B cell (primary cell): ENCODE measurements around the gene SP9. TPM values are rescaled to one million over a fixed set of nuclear protein-coding genes. Genes with fewer than 3 reads are reported as not detected.

ENCODE experiments used
- ATAC-seq: fragments of 200-7000 bp; cut with Tn5 transposase; one replicate; pipeline ENCODE4 v1.10.0; 2021; ENCODE audit warnings: low read depth, mild to moderate bottlenecking, moderate number of reproducible peaks, moderate library complexity
- CTCF ChIA-PET: fragments of 350-600 bp; sonication (Branson Sonifier 250); formaldehyde crosslinking; loops from one replicate; lab custom pipeline; 2021; ENCODE audit warnings: antibody characterized with exemption, inconsistent platforms; lab: Charles Lee
- POLR2A ChIA-PET: fragments of 350-600 bp; sonication (Branson Sonifier 250); formaldehyde crosslinking; loops from one replicate; lab custom pipeline; 2021; ENCODE audit warnings: antibody characterized with exemption; lab: Charles Lee
- DNase-seq: peaks from one replicate; pipeline ENCODE4 v3.0.0; 2013
- H2AFZ ChIP-seq: 2 replicates; pipeline ENCODE4 v1.6.1; 2012; ENCODE audit warnings: mild to moderate bottlenecking, low read depth, low read length; ENCODE audit not compliant: insufficient read depth, poor library complexity, severe bottlenecking
- H3K27ac ChIP-seq, 2 donors: 1 replicate in 1 of 2; 2 replicates in 1 of 2; pipeline ENCODE4 v1.5.1; 2012 to 2013; ENCODE audit warnings: low read length in 2 of 2, mild to moderate bottlenecking in 2 of 2, moderate library complexity in 1 of 2
- H3K27me3 ChIP-seq, 4 experiments: fragments of 200-600 bp in 1 of 4; sonication (generic) in 1 of 4; replicated peaks in 1 of 4; 1 replicate in 2 of 4; 2 replicates in 2 of 4; pipeline versions ENCODE4 v1.6.1 to v1.7.0; 2013 to 2016; ENCODE audit warnings: low read length in 3 of 4, mild to moderate bottlenecking in 2 of 4, mixed read lengths in 1 of 4, moderate library complexity in 1 of 4; ENCODE audit not compliant: insufficient read depth in 4 of 4, control insufficient read depth in 3 of 4; ENCODE audit errors: control extremely low read depth in 1 of 4
- H3K36me3 ChIP-seq, 2 experiments: replicated peaks in 1 of 2; 1 replicate in 1 of 2; 2 replicates in 1 of 2; pipeline versions ENCODE4 v1.6.1 to v1.7.1; 2013; ENCODE audit warnings: low read length in 1 of 2; ENCODE audit not compliant: insufficient read depth in 2 of 2, control insufficient read depth in 1 of 2; ENCODE audit errors: control extremely low read depth in 1 of 2, extremely low read depth in 1 of 2
- H3K4me1 ChIP-seq, 2 donors: fragments of 200-600 bp in 1 of 2; sonication (generic) in 1 of 2; 1 replicate in 1 of 2; 2 replicates in 1 of 2; pipeline versions ENCODE4 v1.5.1 to v1.6.1; 2013 to 2017; ENCODE audit warnings: low read length in 2 of 2; ENCODE audit not compliant: control insufficient read depth in 2 of 2, insufficient read depth in 2 of 2
- H3K4me2 ChIP-seq: replicated peaks from 2 replicates; pipeline ENCODE3; 2012; ENCODE audit warnings: mild to moderate bottlenecking, low read depth, low read length; ENCODE audit not compliant: poor library complexity, severe bottlenecking
- H3K4me3 ChIP-seq, 5 experiments: fragments of 200-600 bp in 1 of 5; sonication (generic) in 1 of 5; 1 replicate in 3 of 5; 2 replicates in 2 of 5; pipeline versions ENCODE4 v1.5.1 to v1.7.0; 2011 to 2016; ENCODE audit warnings: low read length in 4 of 5, mild to moderate bottlenecking in 4 of 5, low read depth in 2 of 5, control low read depth in 1 of 5, moderate library complexity in 1 of 5; ENCODE audit not compliant: insufficient read depth in 1 of 5; ENCODE audit errors: control extremely low read depth in 1 of 5, extremely low read depth in 1 of 5
- H3K79me2 ChIP-seq: fragments of 200-600 bp; sonication (generic); one replicate; pipeline ENCODE4 v1.6.0; 2016; ENCODE audit warnings: low read length; ENCODE audit not compliant: control insufficient read depth, insufficient read depth
- H3K9ac ChIP-seq: fragments of 200-600 bp; sonication (generic); 2 replicates; pipeline ENCODE4 v1.6.1; 2017; ENCODE audit warnings: mild to moderate bottlenecking, low read length, moderate library complexity
- H3K9me3 ChIP-seq, 3 donors: one replicate each; pipeline versions ENCODE4 v1.6.1 to v1.7.1; 2013; ENCODE audit warnings: low read length in 2 of 3; ENCODE audit not compliant: control insufficient read depth in 2 of 3, insufficient read depth in 1 of 3; ENCODE audit errors: control extremely low read depth in 1 of 3
- H4K20me1 ChIP-seq: 2 replicates; pipeline ENCODE4 v1.6.0; 2012; ENCODE audit warnings: mild to moderate bottlenecking, low read length; ENCODE audit not compliant: insufficient read depth, control insufficient read depth, poor library complexity, severe bottlenecking
- H3K27ac Mint-ChIP-seq: one replicate; pipeline ENCODE4 v1.8.0; 2021; ENCODE audit warnings: mixed read lengths
- H3K27me3 Mint-ChIP-seq: one replicate; pipeline ENCODE4 v1.8.0; 2021; ENCODE audit warnings: mixed read lengths
- H3K4me1 Mint-ChIP-seq: one replicate; pipeline ENCODE4 v1.8.0; 2021; ENCODE audit warnings: mixed read lengths
- H3K4me3 Mint-ChIP-seq: one replicate; pipeline ENCODE4 v1.8.0; 2021; ENCODE audit warnings: mixed read lengths
- H3K9me3 Mint-ChIP-seq: one replicate; pipeline ENCODE4 v1.8.0; 2022; ENCODE audit warnings: mixed read lengths; ENCODE audit not compliant: insufficient read depth
- CTCF ChIP-seq: fragments of 200-600 bp; IDR thresholded peaks from one replicate; pipeline ENCODE4 v1.8.0; 2022; ENCODE audit warnings: antibody characterized with exemption, mild to moderate bottlenecking
- EZH2 ChIP-seq: IDR thresholded peaks from 2 replicates; pipeline ENCODE4 v1.6.1; 2012; ENCODE audit warnings: borderline replicate concordance, low read depth, mild to moderate bottlenecking, moderate library complexity, low read length; ENCODE audit not compliant: insufficient read depth, poor library complexity, severe bottlenecking
- WGBS: methylation state at CpG from one replicate; pipeline ENCODE4 v1.1.5; 2013; ENCODE audit warnings: missing lambda C conversion rate; ENCODE audit not compliant: insufficient coverage; 5-methylcytosine and 5-hydroxymethylcytosine counted together
- intact Hi-C: fragments of 100-400 bp; cut with micrococcal nuclease; formaldehyde crosslinking; loops from one replicate; pipeline ENCODE4 v1.10.0; 2022
- polyA plus RNA-seq: library from polyadenylated mRNA; depleted of rRNA; stranded (reverse); fragments of >200 nt; gene quantifications from 2 replicates; pipeline ENCODE4 v1.2.3, GENCODE V29; 2012
- total RNA-seq, 2 donors: library from RNA; stranded (reverse); fragments of 120-200 nt in 1 of 2; gene quantifications; 1 replicate in 1 of 2; 2 replicates in 1 of 2; pipeline versions ENCODE4 v1.2.3 to v1.2.4, GENCODE V29; 2013 to 2022

SP9 gene
- total and polyA plus RNA-seq, 2 donors (not counting 1 experiment from before 2014, with no cell fraction given) = not detected

DNA sequence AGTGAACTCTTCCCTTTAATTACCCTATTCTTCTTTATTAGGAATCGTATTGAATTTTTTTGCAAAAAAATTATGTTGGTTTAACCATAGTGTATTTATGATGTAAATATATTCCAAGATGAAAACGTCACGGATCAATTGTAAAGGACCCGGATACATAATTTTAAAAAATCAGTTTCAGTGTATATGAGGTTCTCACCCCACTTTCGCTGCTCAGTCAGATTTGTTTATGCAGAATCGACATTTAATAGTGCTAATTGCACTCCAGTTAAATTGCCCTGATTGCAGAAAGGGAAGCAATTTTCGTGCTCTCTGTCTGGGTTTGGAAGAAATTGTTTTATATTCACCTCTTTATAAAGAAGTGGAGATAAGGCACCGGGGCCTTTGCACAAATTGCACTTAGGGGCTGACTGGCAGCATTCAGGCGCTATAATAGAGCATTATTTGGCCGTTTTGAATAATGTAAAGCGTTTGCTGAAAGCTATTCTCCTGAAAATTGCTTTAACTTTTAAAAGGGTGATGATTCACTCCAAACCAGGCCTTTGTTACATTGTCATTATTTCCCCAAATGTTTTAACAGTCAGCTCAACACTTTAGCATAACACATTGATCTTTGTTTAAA is 3.0 kb upstream of the SP9 start:
- Mint-ChIP-seq H3K27me3 (peaks cover 79% of the 10 kb centered on the region), H3K4me3 (no peak overlapping the region), H3K4me1 (peaks cover 42% of the 10 kb centered on the region), H3K27ac (no peak overlapping the region), H3K9me3 (peaks cover 2% of the 10 kb centered on the region)
- ATAC-seq (no peak), DNase-seq (peak; percentile 23)
- peaks cover 8% of the 10 kb centered on the region for H4K20me1 ChIP-seq
- H3K79me2 ChIP-seq = no peaks in the 10 kb centered on the region
- H3K27ac ChIP-seq = no peak overlapping the region
- WGBS = no CpG with 5 or more reads among the region's 11 CpGs
- H3K4me1 ChIP-seq = peaks cover 66 to 78% of the 10 kb centered on the region in 2 donors
- peaks cover 0 to 77% (median 5%) of the 10 kb centered on the region in 3 donors for H3K9me3 ChIP-seq
- no peak overlapping the region for H3K9ac ChIP-seq
- H3K27me3 ChIP-seq = peaks cover 7 to 98% (median 85%) of the 10 kb centered on the region in 4 experiments
- no peak overlapping the region for H3K4me3 ChIP-seq
- no peaks in the 10 kb centered on the region for H3K36me3 ChIP-seq
- POLR2A ChIA-PET = interaction anchor here (0.6 kb wide), 1 partner anchor 363 kb away, joined by 10 read pairs; no protein-coding TSS in a partner anchor
- intact Hi-C loops = loop anchor here (1.0 to 10.0 kb wide), 3 partner anchors 10 to 1763 kb away; partner anchors contain the start of genes HOXD12, HOXD13 and OLA1
- CTCF ChIA-PET = interaction anchor here (0.8 to 1.4 kb wide), 4 partner anchors 8 to 13 kb away, joined by 3 to 5 read pairs (median 4); no protein-coding TSS in a partner anchor
- no peak overlapping the region for H3K4me2 ChIP-seq
- peak; percentile 42 for TF ChIP-seq EZH2
- no peak for TF ChIP-seq CTCF
- H2AFZ ChIP-seq = no peak overlapping the region
